DOHH2 (cell line): ENCODE data around the gene C2.

Source experiments
- EZH2phosphoT487 ChIP-seq: fragments of 200-600 bp; sonication (generic); IDR thresholded peaks from 2 replicates; pipeline ENCODE4 v1.6.1; 2017; ENCODE audit warnings: borderline replicate concordance, mild to moderate bottlenecking, antibody characterized with exemption, low read length, moderate library complexity, mixed read lengths
- TF ChIP-seq, protein P1 (sequence below): fragments of 200-600 bp; sonication (generic); IDR thresholded peaks from one replicate; pipeline ENCODE4 v1.5.1; 2014; ENCODE audit warnings: antibody characterized with exemption, mild to moderate bottlenecking, low read depth, low read length; ENCODE audit not compliant: poor library complexity, severe bottlenecking

GRCh38 chr6:31971993-31972708, 44.6 kb downstream of the C2 start, which contains the start of gene DXO:
- TF ChIP-seq, protein P1, sequence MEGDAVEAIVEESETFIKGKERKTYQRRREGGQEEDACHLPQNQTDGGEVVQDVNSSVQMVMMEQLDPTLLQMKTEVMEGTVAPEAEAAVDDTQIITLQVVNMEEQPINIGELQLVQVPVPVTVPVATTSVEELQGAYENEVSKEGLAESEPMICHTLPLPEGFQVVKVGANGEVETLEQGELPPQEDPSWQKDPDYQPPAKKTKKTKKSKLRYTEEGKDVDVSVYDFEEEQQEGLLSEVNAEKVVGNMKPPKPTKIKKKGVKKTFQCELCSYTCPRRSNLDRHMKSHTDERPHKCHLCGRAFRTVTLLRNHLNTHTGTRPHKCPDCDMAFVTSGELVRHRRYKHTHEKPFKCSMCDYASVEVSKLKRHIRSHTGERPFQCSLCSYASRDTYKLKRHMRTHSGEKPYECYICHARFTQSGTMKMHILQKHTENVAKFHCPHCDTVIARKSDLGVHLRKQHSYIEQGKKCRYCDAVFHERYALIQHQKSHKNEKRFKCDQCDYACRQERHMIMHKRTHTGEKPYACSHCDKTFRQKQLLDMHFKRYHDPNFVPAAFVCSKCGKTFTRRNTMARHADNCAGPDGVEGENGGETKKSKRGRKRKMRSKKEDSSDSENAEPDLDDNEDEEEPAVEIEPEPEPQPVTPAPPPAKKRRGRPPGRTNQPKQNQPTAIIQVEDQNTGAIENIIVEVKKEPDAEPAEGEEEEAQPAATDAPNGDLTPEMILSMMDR = no peak
- no peak for TF ChIP-seq EZH2phosphoT487
